H9 (cell line): ENCODE measurements around the gene CR1L. TPM values are rescaled to one million over a fixed set of nuclear protein-coding genes. Genes with fewer than 3 reads are reported as not detected.

Source experiments
- DNase-seq: peaks from one replicate; pipeline ENCODE4 v3.0.0-alpha.2; 2017
- H2AFZ ChIP-seq: one replicate; pipeline ENCODE4 v1.6.1; 2013; ENCODE audit warnings: mild to moderate bottlenecking, low read length, control low read depth, moderate library complexity
- H2AK5ac ChIP-seq: 2 replicates; pipeline ENCODE4 v1.6.1; 2013; ENCODE audit warnings: low read length, control low read depth, mixed read lengths; ENCODE audit not compliant: insufficient read length
- H2BK120ac ChIP-seq: one replicate; pipeline ENCODE4 v1.6.1; 2013; ENCODE audit warnings: low read depth, mild to moderate bottlenecking, low read length, control low read depth, inconsistent platforms; ENCODE audit not compliant: poor library complexity, severe bottlenecking
- H2BK12ac ChIP-seq: 2 replicates; pipeline ENCODE4 v1.6.1; 2013; ENCODE audit warnings: low read length, control low read depth, mixed read lengths, low read depth; ENCODE audit not compliant: insufficient read length
- H2BK15ac ChIP-seq: 2 replicates; pipeline ENCODE4 v1.6.1; 2013; ENCODE audit warnings: low read depth, low read length, control low read depth
- H2BK20ac ChIP-seq: one replicate; pipeline ENCODE4 v1.6.1; 2013; ENCODE audit warnings: low read depth, mild to moderate bottlenecking, low read length, control low read depth, inconsistent platforms; ENCODE audit not compliant: poor library complexity, severe bottlenecking
- H2BK5ac ChIP-seq: 2 replicates; pipeline ENCODE4 v1.6.1; 2013; ENCODE audit warnings: low read length, control low read depth, mixed read lengths; ENCODE audit not compliant: insufficient read length
- H3K14ac ChIP-seq: 2 replicates; pipeline ENCODE4 v1.6.1; 2013; ENCODE audit warnings: low read length, control low read depth; ENCODE audit not compliant: insufficient read depth
- H3K18ac ChIP-seq: 2 replicates; pipeline ENCODE4 v1.6.1; 2013; ENCODE audit warnings: low read depth, mild to moderate bottlenecking, mixed read lengths, low read length, control low read depth; ENCODE audit not compliant: insufficient read length
- H3K23ac ChIP-seq: 2 replicates; pipeline ENCODE4 v1.6.1; 2013; ENCODE audit warnings: low read length, control low read depth, mixed read lengths, low read depth; ENCODE audit not compliant: insufficient read length
- H3K23me2 ChIP-seq: 2 replicates; pipeline ENCODE4 v1.6.1; 2013; ENCODE audit warnings: low read depth, mild to moderate bottlenecking, mixed read lengths, low read length, control low read depth; ENCODE audit not compliant: insufficient read length, poor library complexity, severe bottlenecking
- H3K27ac ChIP-seq: 2 replicates; pipeline ENCODE4 v1.5.1; 2013; ENCODE audit warnings: low read length, control low read depth, mixed read lengths, low read depth; ENCODE audit not compliant: insufficient read length
- H3K27me3 ChIP-seq: 2 replicates; pipeline ENCODE4 v1.6.1; 2013; ENCODE audit warnings: low read length, control low read depth, inconsistent platforms; ENCODE audit not compliant: insufficient read depth
- H3K4ac ChIP-seq: 2 replicates; pipeline ENCODE4 v1.6.1; 2013; ENCODE audit warnings: low read depth, mild to moderate bottlenecking, control low read depth, inconsistent platforms, low read length, moderate library complexity
- H3K4me1 ChIP-seq: 2 replicates; pipeline ENCODE4 v1.6.1; 2013; ENCODE audit warnings: low read length, control low read depth, inconsistent platforms; ENCODE audit not compliant: insufficient read depth
- H3K4me2 ChIP-seq: 2 replicates; pipeline ENCODE4 v1.6.1; 2013; ENCODE audit warnings: low read length, control low read depth, mixed read lengths; ENCODE audit not compliant: insufficient read length, insufficient read depth
- H3K56ac ChIP-seq: 2 replicates; pipeline ENCODE4 v1.6.1; 2013; ENCODE audit warnings: low read depth, mild to moderate bottlenecking, mixed read lengths, low read length, control low read depth; ENCODE audit not compliant: insufficient read length
- H3K79me1 ChIP-seq: 2 replicates; pipeline ENCODE4 v1.6.1; 2013; ENCODE audit warnings: low read depth, mild to moderate bottlenecking, moderate library complexity, low read length, control low read depth, inconsistent platforms; ENCODE audit not compliant: insufficient read depth, poor library complexity, severe bottlenecking
- H3K79me2 ChIP-seq: 2 replicates; pipeline ENCODE4 v1.6.1; 2013; ENCODE audit warnings: low read length, control low read depth, inconsistent platforms; ENCODE audit not compliant: insufficient read depth
- H3K9ac ChIP-seq: 2 replicates; pipeline ENCODE4 v1.6.1; 2013; ENCODE audit warnings: low read length, control low read depth, mixed read lengths; ENCODE audit not compliant: insufficient read length; ENCODE audit errors: extremely low read depth
- H3K9me3 ChIP-seq: one replicate; pipeline ENCODE4 v1.6.1; 2013; ENCODE audit warnings: low read depth, low read length, inconsistent platforms; ENCODE audit not compliant: control insufficient read depth
- H3T11ph ChIP-seq: one replicate; pipeline ENCODE4 v1.6.1; 2013; ENCODE audit warnings: mild to moderate bottlenecking, low read length, control low read depth, inconsistent platforms
- H4K20me1 ChIP-seq: one replicate; pipeline ENCODE4 v1.6.1; 2013; ENCODE audit not compliant: control insufficient read depth, insufficient read length, insufficient read depth
- H4K5ac ChIP-seq: 2 replicates; pipeline ENCODE4 v1.6.1; 2013; ENCODE audit warnings: low read depth, mild to moderate bottlenecking, mixed read lengths, low read length, control low read depth; ENCODE audit not compliant: insufficient read length
- H4K8ac ChIP-seq: replicated peaks from 2 replicates; pipeline ENCODE4 v1.6.1; 2013; ENCODE audit warnings: low read length, control low read depth, mixed read lengths, low read depth; ENCODE audit not compliant: insufficient read length
- H4K91ac ChIP-seq: 2 replicates; pipeline ENCODE4 v1.6.1; 2013; ENCODE audit warnings: low read depth, mild to moderate bottlenecking, moderate library complexity, mixed read lengths, low read length, control low read depth; ENCODE audit not compliant: insufficient read length
- H3K27ac Mint-ChIP-seq, 3 experiments: 2 replicates in 2 of 3; 3 replicates in 1 of 3; pipeline ENCODE4 v1.8.0; 2020 to 2021; ENCODE audit warnings: mixed read lengths in 3 of 3, mild to moderate bottlenecking in 1 of 3, moderate library complexity in 1 of 3
- H3K27me3 Mint-ChIP-seq: 2 replicates; pipeline ENCODE4 v1.8.0; 2021; ENCODE audit warnings: low read depth, mild to moderate bottlenecking, moderate library complexity, mixed read lengths
- H3K36me3 Mint-ChIP-seq, 3 experiments: 2 replicates in 2 of 3; 3 replicates in 1 of 3; pipeline ENCODE4 v1.8.0; 2020 to 2021; ENCODE audit warnings: low read depth in 3 of 3, mixed read lengths in 3 of 3; ENCODE audit not compliant: insufficient read depth in 1 of 3
- H3K4me1 Mint-ChIP-seq, 2 experiments: 2 replicates each; pipeline ENCODE4 v1.8.0; 2020; ENCODE audit warnings: mixed read lengths in 2 of 2
- H3K4me3 Mint-ChIP-seq, 2 experiments: 2 replicates in 1 of 2; 3 replicates in 1 of 2; pipeline ENCODE4 v1.8.0; 2020 to 2021; ENCODE audit warnings: mild to moderate bottlenecking in 2 of 2, mixed read lengths in 2 of 2, moderate library complexity in 1 of 2
- H3K9me3 Mint-ChIP-seq, 2 experiments: 2 replicates in 1 of 2; 3 replicates in 1 of 2; pipeline ENCODE4 v1.8.0; 2020; ENCODE audit warnings: mild to moderate bottlenecking in 2 of 2, mixed read lengths in 2 of 2, moderate library complexity in 1 of 2
- CTCF ChIP-seq: fragments of 200-600 bp; sonication (generic); conservative IDR thresholded peaks from 3 replicates; pipeline ENCODE4 v1.8.0; 2021; ENCODE audit warnings: antibody characterized with exemption, mild to moderate bottlenecking
- WGBS: extraction: QIAGEN DNeasy Blood & Tissue Kit; methylation state at CpG from one replicate; pipeline ENCODE4 v1.1.7; 2013; ENCODE audit warnings: missing lambda C conversion rate, low lambda C conversion rate, mixed read lengths; ENCODE audit not compliant: insufficient read length; ENCODE audit errors: extremely low coverage; 5-methylcytosine and 5-hydroxymethylcytosine counted together
- total RNA-seq: library from RNA; stranded (reverse); gene quantifications from 2 replicates; pipeline ENCODE4 v1.2.1, GENCODE V29; 2021

Gene CR1L
- total RNA-seq, 1 experiment from 2014 or later = 0.37 TPM

- Histone ChIP-seq H3K79me1 (no peaks in the 10 kb centered on the region), H3K27me3 (no peaks in the 10 kb centered on the region), H2BK12ac (no peak overlapping the region), H3T11ph (no peak overlapping the region), H4K20me1 (no peaks in the 10 kb centered on the region), H2BK15ac (no peak overlapping the region), H3K4me1 (no peaks in the 10 kb centered on the region), H4K91ac (no peak overlapping the region), H2BK120ac (no peak overlapping the region), H3K9ac (no peak overlapping the region), H3K4ac (no peak overlapping the region), H3K27ac (no peak overlapping the region), H2AK5ac (no peak overlapping the region), H4K5ac (no peak overlapping the region), H3K14ac (no peak overlapping the region), H2BK20ac (no peak overlapping the region), H2AFZ (no peak overlapping the region), H4K8ac (no peak overlapping the region), H3K23me2 (no peaks in the 10 kb centered on the region), H3K18ac (no peak overlapping the region), H3K9me3 (no peaks in the 10 kb centered on the region), H2BK5ac (no peak overlapping the region), H3K23ac (no peak overlapping the region), H3K79me2 (no peaks in the 10 kb centered on the region), H3K56ac (no peak overlapping the region), H3K4me2 (no peak overlapping the region)
- peaks cover 0 to 19% (median 17%) of the 10 kb centered on the region in 3 experiments; a peak in 5 of 7 replicates for H3K36me3 Mint-ChIP-seq
- TF ChIP-seq CTCF = no peak
- H3K9me3 Mint-ChIP-seq = peaks cover 7 to 15% of the 10 kb centered on the region in 2 experiments; a peak in 4 of 5 replicates
- H3K4me1 Mint-ChIP-seq = peaks cover 9 to 10% of the 10 kb centered on the region in 2 experiments
- DNase-seq = no peak
- no CpG with 5 or more reads among the region's 2 CpGs for WGBS
- H3K4me3 Mint-ChIP-seq = no peak overlapping the region
- no peak overlapping the region for H3K27ac Mint-ChIP-seq
- no peaks in the 10 kb centered on the region for H3K27me3 Mint-ChIP-seq
Observed at GRCh38 chr1:207740207-207740606, 95.3 kb downstream of the CR1L start.
